Measurements from ENCODE around the gene KCNK4. TPM values are rescaled to one million over a fixed set of nuclear protein-coding genes. Genes with fewer than 3 reads are reported as not detected.
A peak's percentile ranks its signal among the peaks of the same experiment; 100 is the strongest.

Gene KCNK4
- total and polyA plus RNA-seq, 2 of the 13 experiments (the other 11 are each of a cell fraction or from before 2014, with no cell fraction given), result not detected

GRCh38 chr11:64298966-64299846 lies 8.1 kb downstream of the KCNK4 start:
- ChIA-PET POLR2A (interaction anchor here (0.7 to 1.0 kb wide), 2 partner anchors 25 to 30 kb away, joined by 3 to 4 read pairs; no protein-coding TSS in a partner anchor), CTCF (ENCODE audit: low intra/inter-chr PET ratio, low total read pairs) (no interaction called here)
- Histone ChIP-seq H2AFZ (ENCODE audit: low read length) (no peak overlapping the region), H4K20me1 (ENCODE audit: insufficient read depth, low read length) (0 out of 2 replicates have a peak, but pooled peaks cover 5% of the 10 kb centered on the region), H3K4me1 (ENCODE audit: insufficient read depth, low read length) (peaks cover 39% of the 10 kb centered on the region), H3K9me3 (ENCODE audit: low read length) (no peaks in the 10 kb centered on the region), H3K27ac (ENCODE audit: extremely low read length, insufficient read depth, low read length) (no peak overlapping the region), H3K9ac (ENCODE audit: insufficient read depth, low read depth, low read length) (peak overlapping the region; percentile 25; the same call in 1 of the 2 replicates), H3K4me3 (replicated peaks in 1 of 3; ENCODE audit: insufficient read depth in 1 of 3, low read depth in 2 of 3, low read length in 3 of 3) (peak overlapping the region; percentile 31 to 64 (median 46); a peak in 5 of 6 replicates), H3K79me2 (ENCODE audit: insufficient read depth, low read length) (no peaks in the 10 kb centered on the region), H3K27me3 (ENCODE audit: control insufficient read depth in 1 of 2, insufficient read depth in 2 of 2, low read length in 2 of 2) (peaks cover 26 to 64% of the 10 kb centered on the region in 2 experiments; a peak in 4 of 5 replicates), H3K4me2 (ENCODE audit: low read depth, low read length) (peak overlapping the region; percentile 84), H3K36me3 (replicated peaks in 1 of 2; ENCODE audit: control insufficient read depth in 1 of 2, insufficient read depth in 2 of 2, low read length in 2 of 2) (no peaks in the 10 kb centered on the region)
- in situ Hi-C loops (cut with HindIII; ENCODE audit: extremely low pct_ligation_motif_present, low pct_unique_long_range_greater_than_20kb), result no loop called here
- ATAC-seq, result peak; percentile 16; the same call in 2 of the 3 replicates
- 7% methylated on average over 4 of the region's 60 CpGs for WGBS (ENCODE audit: low lambda C conversion rate)
- BruUV-seq (replicated peaks), result no TSS peak
- no peak for DNase-seq (ENCODE audit: low spot score)
- intact Hi-C loops (cut with micrococcal nuclease; ENCODE audit: unreplicated experiment), result no loop called here
- no peak for FAIRE-seq
- TF ChIP-seq DNMT1 (CRISPR knock-in tag; IDR thresholded peaks at IDR 0.05), result no peak
- TF ChIP-seq SRF (IDR thresholded peaks at IDR 0.05; ENCODE audit: low read depth, low read length), result no peak
- no peak for TF ChIP-seq ATF7 (IDR thresholded peaks at IDR 0.05)
- no peak for TF ChIP-seq ATF7 (CRISPR knock-in tag; IDR thresholded peaks at IDR 0.05)
- no peak for TF ChIP-seq GMEB2 (CRISPR knock-in tag; IDR thresholded peaks at IDR 0.05; ENCODE audit: low read depth)
- TF ChIP-seq PPARG (CRISPR knock-in tag; conservative IDR thresholded peaks at IDR 0.05), result no peak
- no peak for TF ChIP-seq TBP (CRISPR knock-in tag; IDR thresholded peaks at IDR 0.05)
- TF ChIP-seq ZSCAN29 (CRISPR knock-in tag; conservative IDR thresholded peaks at IDR 0.05), result no peak
- TF ChIP-seq ZNF703 (CRISPR knock-in tag; IDR thresholded peaks at IDR 0.05; ENCODE audit: borderline replicate concordance), result 0 out of 2 replicates have a peak, but pooled peaks have one; percentile 26
- no peak for TF ChIP-seq DPF2 (CRISPR knock-in tag; IDR thresholded peaks at IDR 0.05; ENCODE audit: borderline replicate concordance, low read depth)
- no peak for TF ChIP-seq LBX2 (CRISPR knock-in tag; IDR thresholded peaks at IDR 0.05; ENCODE audit: borderline replicate concordance)
- no peak for TF ChIP-seq FOSL1 (CRISPR knock-in tag; IDR thresholded peaks at IDR 0.05; ENCODE audit: borderline replicate concordance)
- no peak for TF ChIP-seq KDM1A (CRISPR knock-in tag; IDR thresholded peaks at IDR 0.05)
- no peak for TF ChIP-seq ZNF281 (CRISPR knock-in tag; IDR thresholded peaks at IDR 0.05; ENCODE audit: borderline replicate concordance)
- TF ChIP-seq ZNF747 (CRISPR knock-in tag; IDR thresholded peaks at IDR 0.05; ENCODE audit: borderline replicate concordance), result 0 out of 2 replicates have a peak, but pooled peaks have one; percentile 42
- TF ChIP-seq HNRNPL (IDR thresholded peaks at IDR 0.05; ENCODE audit: low read depth, low read length), result 0 out of 2 replicates have a peak, but pooled peaks have one; percentile 42
- TF ChIP-seq ZNF768 (CRISPR knock-in tag; IDR thresholded peaks at IDR 0.05), result no peak
- no peak for TF ChIP-seq ZNF513 (CRISPR knock-in tag; conservative IDR thresholded peaks at IDR 0.05)

Data from HepG2 (cell line).